ENCODE data around the gene THSD4. TPM values are rescaled to one million over a fixed set of nuclear protein-coding genes. Genes with fewer than 3 reads are reported as not detected.

THSD4 gene
- total and polyA plus RNA-seq, 7 donors = 0.21 to 3.1 (median 1.8) TPM

GRCh38 chr15:71357321-71357732 is 242.1 kb downstream of the THSD4 start:
- peaks cover 14% of the 10 kb centered on the region for H3K4me1 ChIP-seq
- H3K27me3 ChIP-seq (ENCODE audit: insufficient read depth in 3 of 3, low read length in 2 of 3) = no peaks in the 10 kb centered on the region
- intact Hi-C loops (cut with DNase I) = no loop called here
- ATAC-seq (peak in 2 of 4 donors; percentile 28 to 62), DNase-seq (no peak)
- H3K4me3 ChIP-seq = no peak overlapping the region
- no peaks in the 10 kb centered on the region for H3K36me3 ChIP-seq (ENCODE audit: insufficient read depth in 1 of 2, low read depth in 1 of 2)
- WGBS, 3 donors = 11 to 16% (median 13%) methylated on average over 8 to 9 of the region's 9 CpGs
- H3K9me3 ChIP-seq = no peaks in the 10 kb centered on the region
- H3K27ac ChIP-seq = no peak overlapping the region
- TF ChIP-seq, protein P1, sequence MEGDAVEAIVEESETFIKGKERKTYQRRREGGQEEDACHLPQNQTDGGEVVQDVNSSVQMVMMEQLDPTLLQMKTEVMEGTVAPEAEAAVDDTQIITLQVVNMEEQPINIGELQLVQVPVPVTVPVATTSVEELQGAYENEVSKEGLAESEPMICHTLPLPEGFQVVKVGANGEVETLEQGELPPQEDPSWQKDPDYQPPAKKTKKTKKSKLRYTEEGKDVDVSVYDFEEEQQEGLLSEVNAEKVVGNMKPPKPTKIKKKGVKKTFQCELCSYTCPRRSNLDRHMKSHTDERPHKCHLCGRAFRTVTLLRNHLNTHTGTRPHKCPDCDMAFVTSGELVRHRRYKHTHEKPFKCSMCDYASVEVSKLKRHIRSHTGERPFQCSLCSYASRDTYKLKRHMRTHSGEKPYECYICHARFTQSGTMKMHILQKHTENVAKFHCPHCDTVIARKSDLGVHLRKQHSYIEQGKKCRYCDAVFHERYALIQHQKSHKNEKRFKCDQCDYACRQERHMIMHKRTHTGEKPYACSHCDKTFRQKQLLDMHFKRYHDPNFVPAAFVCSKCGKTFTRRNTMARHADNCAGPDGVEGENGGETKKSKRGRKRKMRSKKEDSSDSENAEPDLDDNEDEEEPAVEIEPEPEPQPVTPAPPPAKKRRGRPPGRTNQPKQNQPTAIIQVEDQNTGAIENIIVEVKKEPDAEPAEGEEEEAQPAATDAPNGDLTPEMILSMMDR (IDR thresholded peaks at IDR 0.05) = no peak

GRCh38 chr15:71357967-71358366 is 242.7 kb downstream of the THSD4 start:
- WGBS, 3 donors = 78 to 87% (median 79%) methylated on average over 4 of the region's 4 CpGs
- H3K4me1 ChIP-seq = peaks cover 14% of the 10 kb centered on the region
- no peak for ATAC-seq
- intact Hi-C loops (cut with DNase I) = no loop called here
- no peaks in the 10 kb centered on the region for H3K9me3 ChIP-seq
- TF ChIP-seq, protein P1 (IDR thresholded peaks at IDR 0.05) = no peak
- no peaks in the 10 kb centered on the region for H3K36me3 ChIP-seq (ENCODE audit: insufficient read depth in 1 of 2, low read depth in 1 of 2)
- no peaks in the 10 kb centered on the region for H3K27me3 ChIP-seq (ENCODE audit: insufficient read depth in 3 of 3, low read length in 2 of 3)
- DNase-seq = no peak
- H3K27ac ChIP-seq = no peak overlapping the region
- no peak overlapping the region for H3K4me3 ChIP-seq

- 83 to 99% (median 91%) methylated on average over 7 of the region's 7 CpGs for WGBS, 3 donors
- H3K9me3 ChIP-seq = no peaks in the 10 kb centered on the region
- H3K4me3 ChIP-seq = no peak overlapping the region
- intact Hi-C loops (cut with DNase I) = no loop called here
- TF ChIP-seq, protein P1 (IDR thresholded peaks at IDR 0.05) = no peak
- H3K27me3 ChIP-seq (ENCODE audit: insufficient read depth in 3 of 3, low read length in 2 of 3) = no peaks in the 10 kb centered on the region
- no peak for DNase-seq
- ATAC-seq = no peak
- no peak overlapping the region for H3K27ac ChIP-seq
- peaks cover 14% of the 10 kb centered on the region for H3K4me1 ChIP-seq
- no peaks in the 10 kb centered on the region for H3K36me3 ChIP-seq (ENCODE audit: insufficient read depth in 1 of 2, low read depth in 1 of 2)
These were observed 244.0 kb downstream of the THSD4 start for GRCh38 chr15:71359246-71359645.

DNA sequence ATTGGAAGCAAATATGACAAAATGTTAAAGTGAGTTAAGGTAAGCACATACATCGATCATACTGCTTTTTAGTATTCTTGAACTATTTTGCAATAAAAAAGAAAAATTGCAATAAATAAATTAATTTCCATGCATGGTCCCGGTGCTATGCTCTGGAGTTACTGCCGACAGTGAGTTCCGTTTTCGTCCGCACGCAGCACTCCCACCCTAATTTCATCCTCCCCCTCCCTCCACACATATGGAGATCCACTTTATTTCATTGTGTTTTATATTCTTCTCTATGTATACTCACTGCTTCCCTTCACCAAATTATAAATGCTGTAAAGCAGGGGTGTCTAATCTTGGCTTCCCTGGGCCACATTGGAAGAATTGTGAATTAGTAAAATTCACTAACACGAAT is 247.3 kb downstream of the THSD4 start:
- Histone ChIP-seq H3K27ac (no peak overlapping the region), H3K4me3 (no peak overlapping the region), H3K9me3 (no peaks in the 10 kb centered on the region), H3K36me3 (ENCODE audit: insufficient read depth in 1 of 2, low read depth in 1 of 2) (no peaks in the 10 kb centered on the region), H3K4me1 (peaks cover 4% of the 10 kb centered on the region), H3K27me3 (ENCODE audit: insufficient read depth in 3 of 3, low read length in 2 of 3) (no peaks in the 10 kb centered on the region)
- no peak for DNase-seq
- TF ChIP-seq, protein P1 (IDR thresholded peaks at IDR 0.05) = no peak
- ATAC-seq = no peak
- WGBS, 3 donors = 82 to 92% (median 88%) methylated on average over 8 of the region's 8 CpGs
- intact Hi-C loops (cut with DNase I) = no loop called here
